NCI-H1436 (cell line): Measurements from ENCODE around the gene SRP72.
A peak's percentile ranks its signal among the peaks of the same experiment; 100 is the strongest.
"Not testable (repeated sequence)": the region's sequence is repeated elsewhere in the genome, so short reads cannot be mapped to it uniquely, and the experiment has no call there.

Experiments
- DNase-seq: peaks from one replicate; lab custom pipeline; 2025; lab: John Stamatoyannopoulos, UW

The SRP72 gene, protein sequence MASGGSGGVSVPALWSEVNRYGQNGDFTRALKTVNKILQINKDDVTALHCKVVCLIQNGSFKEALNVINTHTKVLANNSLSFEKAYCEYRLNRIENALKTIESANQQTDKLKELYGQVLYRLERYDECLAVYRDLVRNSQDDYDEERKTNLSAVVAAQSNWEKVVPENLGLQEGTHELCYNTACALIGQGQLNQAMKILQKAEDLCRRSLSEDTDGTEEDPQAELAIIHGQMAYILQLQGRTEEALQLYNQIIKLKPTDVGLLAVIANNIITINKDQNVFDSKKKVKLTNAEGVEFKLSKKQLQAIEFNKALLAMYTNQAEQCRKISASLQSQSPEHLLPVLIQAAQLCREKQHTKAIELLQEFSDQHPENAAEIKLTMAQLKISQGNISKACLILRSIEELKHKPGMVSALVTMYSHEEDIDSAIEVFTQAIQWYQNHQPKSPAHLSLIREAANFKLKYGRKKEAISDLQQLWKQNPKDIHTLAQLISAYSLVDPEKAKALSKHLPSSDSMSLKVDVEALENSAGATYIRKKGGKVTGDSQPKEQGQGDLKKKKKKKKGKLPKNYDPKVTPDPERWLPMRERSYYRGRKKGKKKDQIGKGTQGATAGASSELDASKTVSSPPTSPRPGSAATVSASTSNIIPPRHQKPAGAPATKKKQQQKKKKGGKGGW

DNA sequence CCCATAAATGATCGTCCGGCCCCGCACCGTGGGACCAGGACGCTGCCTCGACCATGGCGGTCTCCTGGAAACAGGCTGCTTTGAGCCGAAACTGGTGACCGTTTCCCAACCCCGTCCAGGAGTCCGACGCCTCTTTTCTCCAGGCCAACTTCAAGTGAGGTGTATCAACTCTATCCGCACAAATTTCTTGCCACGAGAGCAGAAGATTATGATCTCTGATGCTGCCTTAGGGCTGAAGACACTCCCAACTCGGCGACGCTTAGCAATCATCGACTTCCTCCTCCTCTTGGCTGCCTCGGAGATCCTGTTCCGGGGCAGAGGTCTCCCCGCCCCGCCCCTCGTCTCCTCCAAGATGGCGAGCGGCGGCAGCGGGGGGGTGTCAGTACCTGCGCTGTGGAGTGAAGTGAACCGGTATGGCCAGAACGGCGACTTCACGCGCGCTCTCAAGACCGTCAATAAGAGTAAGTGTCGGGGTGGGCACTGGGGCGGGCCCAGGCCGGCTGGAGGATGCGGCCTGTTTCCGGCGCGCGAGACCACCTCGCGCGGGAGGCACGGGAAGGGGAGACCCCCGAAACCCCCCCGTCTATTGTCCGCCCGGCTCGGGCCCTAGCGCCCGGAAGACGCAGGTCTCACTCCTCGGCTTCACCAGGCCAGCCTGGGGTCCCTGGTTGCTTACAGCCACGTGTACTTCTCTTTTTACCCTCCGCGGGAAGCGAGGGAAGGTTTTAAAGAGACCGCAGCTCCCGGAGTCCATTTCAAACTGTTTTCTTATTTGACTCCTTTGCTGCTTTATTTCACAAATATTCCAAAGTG is at the start of gene SRP72:
TSS of gene SRP72 (plus strand) at position 334 of the 813 bp plus-strand sequence. CDS start at position 353, 19 bp downstream.
- DNase-seq = peak; percentile 84

DNA sequence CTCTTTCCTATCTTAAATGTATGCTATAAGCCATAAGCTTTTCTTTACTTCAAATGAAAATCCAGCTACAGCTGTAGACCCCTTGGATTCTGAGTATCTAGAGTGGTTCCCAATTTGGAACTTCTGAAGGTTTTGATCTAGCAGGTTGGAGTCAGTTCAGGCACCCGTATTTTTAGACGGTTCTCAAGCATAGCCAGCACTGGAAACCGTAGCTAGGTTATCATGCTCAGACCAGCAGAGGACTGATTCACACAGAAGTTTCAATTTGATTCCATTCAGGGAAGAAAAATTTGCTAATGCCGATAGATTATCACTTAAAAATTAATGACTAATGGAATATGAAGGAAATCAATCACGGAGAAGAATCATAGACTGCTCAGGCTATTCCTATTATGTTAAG is 43.2 kb upstream of the SRP72 start:
- DNase-seq = no peak

DNA sequence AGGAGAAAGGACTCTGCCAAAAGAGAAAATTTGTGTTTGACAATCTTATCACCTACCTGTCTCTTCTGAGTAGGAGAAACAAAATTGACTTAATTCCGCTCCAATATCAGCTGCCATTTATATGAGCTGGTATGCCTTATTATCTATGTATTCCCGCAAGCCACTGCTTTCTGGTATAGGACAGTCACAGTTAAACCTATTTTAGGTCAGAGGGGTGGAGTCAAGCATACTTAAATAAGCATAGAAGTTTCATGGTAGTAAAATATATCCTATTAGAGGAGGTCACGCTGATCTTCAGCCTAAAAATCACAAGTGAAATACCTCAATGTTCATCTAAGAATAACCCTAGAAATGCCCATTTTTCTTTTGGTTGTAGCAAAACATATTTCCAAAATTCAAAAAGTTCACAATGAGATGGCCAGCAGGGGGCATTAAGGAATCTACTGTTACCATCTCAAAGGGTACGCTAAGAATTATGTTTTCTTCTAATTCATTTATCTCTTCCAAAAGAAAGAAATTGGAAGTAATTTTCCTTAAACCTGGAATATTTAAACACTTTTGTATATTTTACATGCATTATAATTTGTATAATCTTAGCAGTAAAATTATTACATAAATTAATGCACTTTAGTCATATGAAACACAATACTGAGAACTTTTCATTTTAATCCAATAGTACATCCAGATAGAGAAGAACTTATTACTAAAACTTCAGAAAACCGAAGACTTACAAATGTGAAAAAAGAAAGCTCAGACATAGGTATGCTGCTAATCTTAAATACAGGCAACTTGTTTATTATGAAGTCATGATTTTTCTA is 42.5 kb upstream of the SRP72 start:
- DNase-seq = no peak

DNA sequence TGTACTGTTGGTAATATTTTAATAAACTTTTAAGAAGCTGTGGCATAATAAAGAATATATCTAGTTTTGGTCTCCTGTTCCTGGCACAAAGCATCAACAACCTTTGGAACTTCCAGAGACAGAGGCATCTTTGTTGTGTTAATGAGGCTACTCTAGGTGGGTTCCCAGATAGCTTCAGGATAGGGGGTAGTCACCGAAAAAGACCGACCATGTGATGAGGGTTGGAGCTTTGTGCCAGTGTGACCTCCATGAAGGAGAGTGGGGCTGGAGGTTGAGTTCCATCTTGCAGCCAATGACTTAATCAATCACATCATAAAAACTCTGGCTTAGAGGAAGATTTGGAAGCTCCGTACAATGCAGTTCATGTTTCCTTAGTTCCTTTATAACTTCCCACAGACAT is 41.9 kb upstream of the SRP72 start:
- no peak for DNase-seq

DNA sequence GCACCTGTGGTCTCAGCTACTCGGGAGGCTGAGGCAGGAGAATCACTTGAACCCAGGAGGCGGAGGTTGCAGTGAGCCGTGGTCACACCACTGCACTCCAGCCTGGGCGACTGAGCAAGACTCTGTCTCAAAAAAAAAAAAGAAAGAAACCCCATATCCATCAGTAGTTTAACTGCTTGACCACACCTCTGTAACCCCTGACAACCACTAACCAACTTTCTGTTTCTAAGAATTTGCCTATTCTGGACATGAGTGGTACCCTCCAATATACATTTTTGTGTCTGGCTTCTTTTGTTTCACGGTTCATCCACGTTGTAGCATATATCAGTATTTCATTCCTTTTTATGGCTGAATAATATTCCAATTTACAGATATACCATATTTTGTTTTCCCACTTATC is 41.1 kb upstream of the SRP72 start:
- DNase-seq = no peak

DNA sequence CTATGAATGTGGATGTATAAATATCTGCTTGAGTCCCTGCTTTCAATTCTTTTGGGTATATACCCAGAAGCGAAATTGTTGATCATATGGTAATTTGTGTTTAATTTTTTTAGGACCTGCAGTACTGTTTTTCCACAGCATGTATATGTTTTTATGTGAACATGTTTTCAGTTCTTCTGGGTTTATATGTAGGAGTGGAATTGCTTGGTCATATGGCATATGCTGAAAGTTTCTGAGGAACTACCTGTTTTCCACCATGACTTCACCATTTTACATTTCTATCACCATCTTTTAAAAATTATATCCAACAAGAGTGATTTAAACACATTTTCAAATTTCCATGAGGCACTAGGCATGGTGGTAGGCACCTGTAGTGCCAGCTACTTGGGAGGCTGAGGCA is 40.2 kb upstream of the SRP72 start:
- DNase-seq = no peak

DNA sequence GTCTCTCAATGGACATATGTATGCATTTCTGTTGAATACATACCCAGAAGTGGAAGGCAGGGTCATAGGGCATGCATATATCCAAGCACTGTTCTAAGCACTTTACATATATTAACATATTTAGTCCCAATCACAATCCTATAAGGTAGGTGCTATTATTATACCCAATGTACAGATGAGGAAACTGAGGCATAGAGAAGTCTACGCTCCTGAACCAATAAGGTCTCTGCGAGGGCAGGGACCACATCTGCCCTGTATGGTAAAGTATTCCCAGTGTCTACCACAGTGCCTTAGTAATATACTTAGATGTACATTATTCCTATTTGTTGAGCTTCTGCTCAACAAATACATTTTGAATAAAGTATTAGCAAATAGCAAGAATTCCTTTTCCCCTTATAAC is 37.2 kb upstream of the SRP72 start:
- no peak for DNase-seq

DNA sequence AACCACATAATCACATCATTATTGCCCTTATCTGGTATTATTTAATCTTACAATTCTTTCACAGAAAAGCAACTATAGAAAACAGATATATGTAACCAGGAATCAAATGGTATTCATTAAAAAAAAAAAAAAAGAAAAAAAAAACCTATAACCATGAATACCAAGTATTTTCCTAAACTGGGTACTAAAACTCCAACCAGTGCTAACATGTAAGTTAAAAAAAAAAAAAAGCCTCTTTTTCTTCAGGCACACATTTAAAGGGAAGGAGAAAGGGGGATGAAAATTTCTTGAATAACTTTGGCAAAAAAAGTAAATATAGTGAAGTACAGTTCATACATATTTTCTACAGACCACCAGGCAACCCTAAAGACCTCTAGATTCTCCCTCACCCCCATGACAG is 34.1 kb upstream of the SRP72 start:
- DNase-seq = no peak

DNA sequence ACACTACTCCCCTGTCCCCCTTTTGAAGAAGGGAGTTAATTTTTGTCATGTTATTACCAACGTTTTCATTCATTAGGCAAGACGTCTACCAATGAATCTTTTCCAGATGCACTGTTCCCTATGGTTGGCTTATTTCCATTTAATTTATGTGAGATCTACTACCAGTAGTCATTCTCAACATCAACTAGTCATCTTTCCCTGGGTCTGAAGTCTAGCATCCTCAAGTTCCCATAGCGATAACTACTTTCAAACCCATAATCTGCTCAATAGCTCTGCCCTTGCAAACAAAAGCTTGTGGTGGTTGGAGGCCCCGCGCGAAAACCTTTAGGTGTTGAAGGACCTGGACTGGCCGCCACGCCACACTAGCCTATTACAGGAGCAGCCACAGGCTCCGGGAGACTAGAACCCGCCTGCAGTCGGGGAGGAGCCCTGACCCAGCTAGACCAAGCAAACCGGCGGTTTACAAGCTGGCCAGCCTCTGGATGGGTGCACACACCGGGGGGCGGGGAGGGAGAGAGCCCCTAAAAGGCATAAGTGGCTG is 32.7 kb upstream of the SRP72 start:
- DNase-seq = peak; percentile 26

DNA sequence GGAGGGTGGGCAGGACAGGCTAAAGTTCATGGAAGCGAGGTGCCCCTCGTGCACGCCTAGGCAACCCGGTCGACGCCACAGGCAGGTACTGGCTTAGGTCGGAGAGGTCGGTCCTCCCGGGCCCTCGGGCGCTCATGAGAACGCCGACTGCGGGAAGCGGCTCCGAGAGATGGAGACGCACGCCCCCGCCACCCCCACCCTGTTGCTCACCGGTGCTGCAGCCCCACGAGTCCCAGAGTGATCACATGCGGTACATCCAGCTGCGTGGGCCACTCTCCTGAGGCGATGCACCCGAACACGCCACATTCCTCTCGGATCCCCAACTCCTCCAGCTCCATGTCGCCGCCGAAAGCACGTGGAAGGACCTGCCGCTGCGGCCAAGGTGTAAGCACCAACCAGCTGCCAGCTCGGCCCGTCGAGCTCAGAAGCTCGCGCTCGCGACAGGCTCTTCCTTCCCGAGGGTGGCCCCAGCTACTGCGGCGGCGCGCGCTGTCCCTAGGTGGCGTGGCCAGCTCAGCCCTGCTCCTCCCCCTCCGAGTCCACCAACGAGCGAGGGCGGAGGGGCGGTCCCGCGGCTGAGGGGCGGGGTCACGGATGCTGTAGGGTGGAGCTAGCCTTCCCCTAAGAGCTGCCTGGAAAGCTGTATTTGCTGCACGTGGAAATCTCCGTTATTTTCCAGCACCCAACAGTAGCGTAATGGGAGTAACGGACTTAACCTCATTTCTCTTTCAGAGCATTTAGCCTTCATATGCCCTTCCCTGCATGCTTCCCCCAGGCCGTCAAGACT is 32.1 kb upstream of the SRP72 start, which contains the start of gene PPAT:
TSS of gene PPAT (minus strand) at position 476 of the 787 bp plus-strand sequence. CDS start at position 338, 138 bp downstream.
- DNase-seq = peak; percentile 95

DNA sequence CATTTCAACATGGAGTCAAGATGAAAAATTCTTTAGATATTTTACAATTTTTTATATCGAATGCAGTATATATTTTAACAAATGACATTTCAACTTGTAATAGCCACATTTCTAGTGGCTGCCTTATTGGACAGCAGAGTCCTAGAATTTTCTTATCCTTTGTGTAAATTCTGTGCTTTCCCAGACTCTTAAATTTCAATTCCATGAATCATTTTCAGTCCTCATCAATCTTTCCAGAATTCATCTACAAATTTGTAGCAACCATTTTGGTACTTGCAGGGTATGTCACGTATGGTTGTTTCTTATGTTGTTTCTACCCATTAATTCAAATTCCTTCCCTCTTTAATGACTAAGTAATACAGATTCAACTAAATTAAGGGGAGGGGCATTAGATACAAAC is 28.7 kb upstream of the SRP72 start:
- DNase-seq = no peak

DNA sequence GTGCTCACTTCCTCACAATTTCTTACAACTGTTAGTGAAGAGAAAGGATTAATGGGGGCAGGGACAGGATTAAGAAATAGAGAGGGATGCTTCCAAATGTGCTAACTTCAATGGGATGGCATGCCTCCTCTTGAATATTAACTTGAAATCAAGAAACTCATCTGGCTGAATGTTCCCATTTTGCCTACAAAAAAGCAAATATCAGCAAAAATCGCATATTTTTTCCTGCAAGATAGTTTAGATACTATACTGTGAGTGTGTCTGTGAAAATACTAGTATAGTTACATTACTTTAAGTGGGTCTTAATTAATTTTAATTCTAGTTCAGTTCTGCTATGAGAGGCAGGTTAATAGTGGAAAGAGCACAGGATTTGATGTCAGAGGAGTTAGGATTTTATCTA is 26.4 kb upstream of the SRP72 start:
- DNase-seq = no peak

DNA sequence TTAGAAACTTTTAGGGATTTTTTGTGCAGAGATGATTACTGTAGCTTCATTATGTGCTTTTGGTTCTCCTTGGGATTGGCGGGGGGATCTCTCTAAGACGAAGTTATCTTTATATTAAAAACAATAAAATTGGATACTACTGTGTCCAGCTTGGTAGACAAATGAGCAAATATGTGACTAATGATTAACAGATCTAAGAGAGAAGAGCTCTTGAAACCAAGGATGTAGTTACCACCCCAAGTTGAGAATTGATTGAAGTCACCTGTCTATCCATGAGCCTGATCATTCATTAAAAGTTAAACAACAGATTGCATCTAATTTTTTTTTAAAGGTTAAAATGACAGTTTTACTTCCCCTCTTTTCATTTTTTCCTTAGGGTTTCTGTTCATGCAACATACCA is 22.7 kb upstream of the SRP72 start:
- no peak for DNase-seq

DNA sequence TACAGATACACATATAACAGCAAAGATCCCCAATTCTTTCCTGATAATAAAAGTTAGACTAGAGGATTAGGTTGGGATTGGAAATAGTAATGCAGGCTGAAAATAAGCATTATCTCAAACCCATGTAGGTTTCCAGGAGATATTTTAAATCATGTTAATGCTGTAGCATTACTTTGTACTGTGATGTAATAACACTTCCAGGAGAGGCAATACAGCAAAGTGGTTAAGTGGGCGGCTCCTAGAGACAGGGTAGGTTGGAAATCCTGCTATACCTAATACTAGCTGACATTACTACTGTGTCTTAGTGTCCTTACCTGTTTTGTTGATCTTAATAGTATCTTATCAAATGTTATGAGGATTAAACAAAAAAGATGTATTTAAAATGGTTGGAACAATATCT is 21.7 kb upstream of the SRP72 start:
- no peak for DNase-seq

DNA sequence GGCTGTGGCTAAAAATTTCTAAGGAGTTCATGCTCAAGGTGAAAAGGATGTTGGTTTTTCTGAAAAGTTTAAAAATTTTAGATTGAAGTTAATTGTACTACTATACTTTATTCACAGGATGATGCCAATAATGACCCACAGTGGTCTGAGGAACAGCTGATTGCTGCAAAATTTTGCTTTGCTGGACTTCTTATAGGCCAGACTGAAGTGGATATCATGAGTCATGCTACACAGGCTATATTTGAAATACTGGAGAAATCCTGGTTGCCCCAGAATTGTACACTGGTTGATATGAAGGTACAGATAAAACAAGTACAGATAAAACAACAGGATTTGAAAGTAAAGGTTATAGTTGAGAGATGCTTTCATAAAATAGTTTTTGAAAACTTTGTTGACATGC is 19.1 kb upstream of the SRP72 start:
- no peak for DNase-seq

DNA sequence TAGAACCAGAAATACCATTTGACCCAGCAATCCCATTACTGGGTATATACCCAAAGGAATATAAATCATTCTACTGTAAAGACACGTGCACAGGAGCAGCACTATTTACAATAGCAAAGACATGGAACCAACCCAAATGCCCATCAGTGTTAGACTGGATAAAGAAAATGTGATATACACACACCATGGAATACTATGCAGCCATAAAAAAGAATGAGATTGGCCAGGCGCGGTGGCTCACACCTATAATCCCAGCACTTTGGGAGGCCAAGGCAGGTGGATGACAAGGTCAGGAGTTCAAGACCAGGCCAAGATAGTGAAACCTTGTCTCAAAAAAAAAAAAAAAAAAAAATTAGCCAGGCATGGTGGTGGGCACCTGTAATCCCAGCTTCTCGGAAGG is 17.9 kb upstream of the SRP72 start:
- not testable (repeated sequence) for DNase-seq

DNA sequence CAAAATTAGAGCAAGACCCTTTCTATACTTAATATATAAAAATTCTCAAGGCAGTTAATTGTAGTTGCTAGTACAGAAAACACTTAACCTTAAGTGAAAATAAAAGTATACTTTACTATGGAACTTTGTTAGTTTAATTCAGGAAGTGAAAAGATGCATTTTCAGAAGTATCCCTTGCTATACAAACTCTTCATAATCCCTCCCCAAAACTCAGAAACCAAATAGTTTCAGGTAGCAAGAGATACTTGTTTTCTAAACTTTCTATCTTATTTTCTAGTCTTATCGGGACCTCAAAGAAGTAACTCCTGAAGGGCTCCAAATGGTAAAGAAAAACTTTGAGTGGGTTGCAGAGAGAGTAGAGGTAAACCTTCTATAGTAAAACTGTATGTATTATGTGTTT is 17.1 kb upstream of the SRP72 start:
- DNase-seq = no peak

DNA sequence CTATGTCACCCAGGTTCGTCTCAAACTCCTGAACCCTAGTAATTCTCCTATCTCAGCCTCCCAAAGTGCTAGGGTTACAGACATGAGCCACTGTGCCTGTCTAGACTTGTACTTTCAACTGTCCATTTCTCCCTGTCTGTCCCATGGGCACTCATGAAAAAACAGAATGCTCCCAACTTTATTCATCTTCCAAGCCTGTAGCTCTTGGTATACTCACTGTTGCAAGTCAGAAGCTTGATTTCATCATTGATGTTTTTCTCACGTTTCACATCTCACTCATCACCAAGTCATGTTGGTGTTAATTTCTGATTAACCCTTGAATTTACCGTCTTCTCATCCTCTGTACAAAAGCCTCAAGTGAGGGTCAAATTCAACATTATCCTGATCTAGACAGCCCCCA is 7.3 kb upstream of the SRP72 start:
- no peak for DNase-seq

DNA sequence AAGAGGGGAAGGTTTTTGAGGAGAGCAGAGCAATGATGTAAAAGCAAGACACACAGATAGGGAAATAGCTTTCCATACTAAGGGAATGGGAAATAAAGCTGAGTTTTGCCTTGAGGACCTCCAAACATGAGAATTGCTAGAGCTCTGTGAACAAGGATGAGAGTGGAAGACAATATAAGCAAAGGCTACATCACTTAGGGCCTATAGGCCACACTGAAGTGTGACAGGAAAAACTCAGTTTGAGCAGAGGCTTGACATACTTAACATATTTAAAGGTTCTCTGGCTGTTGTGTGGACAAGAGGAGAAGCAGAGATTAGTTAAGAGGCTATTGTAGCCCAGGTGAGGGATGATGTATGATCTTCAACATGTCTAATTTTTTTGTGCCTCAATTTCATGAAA is 5.3 kb upstream of the SRP72 start:
- no peak for DNase-seq

DNA sequence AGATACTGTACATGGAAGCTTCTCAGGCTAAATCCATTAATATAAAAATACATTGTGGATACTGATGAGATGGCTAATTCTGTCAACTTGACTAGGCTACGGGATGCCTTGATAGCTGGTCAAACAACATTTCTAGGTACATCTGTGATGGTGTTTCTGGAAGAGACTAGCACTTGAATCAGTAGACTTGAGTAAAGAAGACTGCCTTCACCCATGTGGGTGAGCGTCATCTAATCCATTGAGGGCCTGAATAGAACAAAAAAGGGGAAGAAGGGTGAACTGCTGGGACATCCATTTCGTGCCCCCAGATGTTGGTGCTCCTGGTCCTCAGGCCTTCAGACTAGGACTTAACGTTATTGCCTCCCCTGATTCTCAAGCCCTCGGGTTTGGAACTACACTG is 3.7 kb upstream of the SRP72 start:
- DNase-seq = no peak

DNA sequence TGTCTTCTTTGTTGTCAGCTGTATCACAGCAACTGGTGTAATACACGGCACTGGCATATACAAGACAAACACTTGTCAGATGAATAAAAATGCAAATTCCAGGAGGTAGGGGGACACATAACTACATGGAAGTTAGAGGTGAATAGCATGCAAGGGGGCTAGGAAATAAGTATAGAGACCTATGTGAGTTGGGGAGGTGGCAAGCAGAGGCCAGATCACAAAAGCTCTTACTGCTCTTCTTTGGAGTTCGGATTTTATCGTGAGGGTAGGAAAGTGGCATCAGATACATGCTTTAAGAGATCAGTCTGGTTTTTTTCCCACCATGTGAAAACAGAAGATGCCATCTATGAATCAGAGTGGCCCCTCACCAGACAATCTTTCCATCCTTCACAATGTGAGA is 2.8 kb upstream of the SRP72 start:
- DNase-seq = no peak
